HG03432 (cell line): Measurements from ENCODE around the gene USP17L10.
"Not testable (repeated sequence)": the region's sequence is repeated elsewhere in the genome, so short reads cannot be mapped to it uniquely, and the experiment has no call there.

Experiments used
- ATAC-seq: cut with Tn5 transposase; IDR thresholded peaks from one replicate; pipeline ENCODE4 v1.9.1; 2021; ENCODE audit warnings: mild to moderate bottlenecking, moderate library complexity; ENCODE audit not compliant: unreplicated experiment

The USP17L10 gene, protein sequence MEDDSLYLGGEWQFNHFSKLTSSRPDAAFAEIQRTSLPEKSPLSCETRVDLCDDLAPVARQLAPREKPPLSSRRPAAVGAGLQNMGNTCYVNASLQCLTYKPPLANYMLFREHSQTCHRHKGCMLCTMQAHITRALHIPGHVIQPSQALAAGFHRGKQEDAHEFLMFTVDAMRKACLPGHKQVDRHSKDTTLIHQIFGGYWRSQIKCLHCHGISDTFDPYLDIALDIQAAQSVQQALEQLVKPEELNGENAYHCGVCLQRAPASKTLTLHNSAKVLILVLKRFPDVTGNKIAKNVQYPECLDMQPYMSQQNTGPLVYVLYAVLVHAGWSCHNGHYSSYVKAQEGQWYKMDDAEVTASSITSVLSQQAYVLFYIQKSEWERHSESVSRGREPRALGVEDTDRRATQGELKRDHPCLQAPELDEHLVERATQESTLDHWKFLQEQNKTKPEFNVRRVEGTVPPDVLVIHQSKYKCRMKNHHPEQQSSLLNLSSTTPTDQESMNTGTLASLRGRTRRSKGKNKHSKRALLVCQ

DNA sequence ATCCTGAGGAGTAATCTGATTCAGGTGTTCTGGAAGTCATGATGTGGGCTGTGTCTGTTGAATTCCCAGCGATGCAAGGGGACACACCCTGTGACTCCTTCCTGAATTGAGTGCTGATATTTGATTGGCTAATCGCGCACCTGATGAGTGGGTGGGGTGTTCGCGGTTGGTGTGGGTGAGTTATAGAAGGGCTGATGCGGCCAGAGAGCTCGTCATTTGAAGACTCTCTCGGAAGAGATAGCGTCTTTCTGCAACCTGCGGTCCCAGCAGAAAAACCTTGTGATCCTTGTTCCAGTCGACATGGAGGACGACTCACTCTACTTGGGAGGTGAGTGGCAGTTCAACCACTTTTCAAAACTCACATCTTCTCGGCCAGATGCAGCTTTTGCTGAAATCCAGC, at the start of gene USP17L10:
USP17L10 (plus strand) TSS at position 301 of the 400 bp plus-strand sequence; CDS start at position 301, 0 bp downstream.
- ATAC-seq: not testable (repeated sequence)

DNA sequence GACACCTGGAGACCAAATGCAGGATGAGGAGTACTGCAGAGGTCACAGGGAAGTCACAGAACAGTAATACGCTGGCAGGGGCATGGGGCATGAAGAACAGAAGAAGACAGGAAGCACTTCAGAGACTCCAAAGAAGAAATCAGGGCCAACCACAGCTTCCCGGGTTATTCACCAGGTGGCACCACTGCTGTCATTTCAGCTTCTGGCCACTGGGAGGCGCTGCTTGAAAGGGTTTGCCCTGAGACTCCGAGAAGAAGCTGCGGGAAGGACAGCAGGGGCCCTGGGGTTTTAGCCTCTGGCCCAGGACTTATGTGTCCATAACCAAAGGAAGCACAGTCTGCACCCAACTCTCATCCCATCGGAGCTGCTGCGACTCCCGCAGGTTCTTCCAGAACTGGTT, 44.5 kb upstream of the USP17L10 start:
- ATAC-seq: not testable (repeated sequence)

DNA sequence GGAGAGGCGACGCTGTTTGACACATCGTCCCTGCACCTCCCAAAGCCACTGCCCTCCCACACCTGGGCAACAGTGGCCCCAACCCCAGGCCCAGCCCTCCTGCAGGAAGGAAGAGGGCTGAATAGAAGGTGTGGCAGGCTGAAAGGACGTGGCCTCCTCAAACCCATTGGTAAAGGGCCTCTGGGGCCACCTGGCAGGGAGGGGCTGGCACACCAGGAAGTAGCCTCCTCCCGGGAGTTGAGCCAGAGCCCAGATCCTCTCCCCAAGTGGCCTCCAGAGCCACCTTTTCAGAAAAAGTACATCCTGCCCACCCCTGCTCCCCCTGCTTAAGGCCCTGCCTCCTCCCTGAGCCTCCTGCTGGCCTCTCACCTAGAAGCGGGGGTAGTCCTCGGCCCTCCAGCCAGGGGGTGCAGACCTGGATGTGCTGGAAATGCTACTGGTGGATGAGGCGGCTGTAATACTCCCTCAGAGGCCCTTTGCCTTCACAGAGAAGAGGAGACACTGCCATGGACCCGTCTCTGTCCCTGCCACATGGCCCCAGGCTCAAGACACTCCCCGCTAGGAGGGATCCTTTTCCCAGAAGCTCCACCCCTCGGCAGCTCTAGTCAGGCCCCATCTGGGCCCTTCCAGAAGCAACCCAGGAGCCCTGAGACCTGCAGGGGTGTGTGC, 40.5 kb upstream of the USP17L10 start, which contains the start of gene FAM90A26:
FAM90A26 (plus strand) TSS at position 619 of the 669 bp plus-strand sequence. CDS start 2,764 bp downstream, outside the sequence.
- not testable (repeated sequence) for ATAC-seq

DNA sequence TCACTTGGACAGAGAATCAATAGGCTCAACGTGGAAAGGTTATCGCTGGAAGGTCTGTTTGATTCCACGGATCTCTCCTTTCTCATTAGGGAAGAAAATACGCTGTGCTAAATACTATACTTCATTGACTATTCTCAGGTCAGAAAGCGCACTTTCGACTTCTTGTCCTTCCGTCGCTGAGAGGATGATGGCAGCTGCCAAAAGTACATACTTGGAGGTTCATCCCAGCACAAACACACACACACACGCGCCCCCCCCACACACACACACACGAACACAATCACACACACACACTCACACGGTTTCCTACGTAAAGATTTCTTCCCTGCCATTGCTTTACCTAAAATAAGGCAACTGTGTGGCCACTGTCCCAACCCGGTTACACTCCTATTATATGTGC, 4.2 kb downstream of the USP17L10 start:
- not testable (repeated sequence) for ATAC-seq

DNA sequence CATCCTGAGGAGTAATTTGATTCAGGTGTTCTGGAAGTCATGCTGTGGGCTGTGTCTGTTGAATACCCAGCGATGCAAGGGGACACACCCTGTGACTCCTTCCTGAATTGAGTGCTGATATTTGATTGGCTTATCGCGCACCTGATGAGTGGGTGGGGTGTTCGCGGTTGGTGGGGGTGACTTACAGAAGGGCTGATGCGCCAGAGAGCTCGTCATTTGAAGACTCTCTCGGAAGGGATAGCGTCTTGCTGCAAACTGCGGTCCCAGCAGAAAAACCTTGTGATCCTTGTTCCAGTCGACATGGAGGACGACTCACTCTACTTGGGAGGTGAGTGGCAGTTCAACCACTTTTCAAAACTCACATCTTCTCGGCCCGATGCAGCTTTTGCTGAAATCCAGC, 4.6 kb downstream of the USP17L10 start, which contains the start of gene USP17L11:
USP17L11 (plus strand) TSS at position 301 of the 400 bp plus-strand sequence; CDS start at position 301, 0 bp downstream.
- not testable (repeated sequence) for ATAC-seq

DNA sequence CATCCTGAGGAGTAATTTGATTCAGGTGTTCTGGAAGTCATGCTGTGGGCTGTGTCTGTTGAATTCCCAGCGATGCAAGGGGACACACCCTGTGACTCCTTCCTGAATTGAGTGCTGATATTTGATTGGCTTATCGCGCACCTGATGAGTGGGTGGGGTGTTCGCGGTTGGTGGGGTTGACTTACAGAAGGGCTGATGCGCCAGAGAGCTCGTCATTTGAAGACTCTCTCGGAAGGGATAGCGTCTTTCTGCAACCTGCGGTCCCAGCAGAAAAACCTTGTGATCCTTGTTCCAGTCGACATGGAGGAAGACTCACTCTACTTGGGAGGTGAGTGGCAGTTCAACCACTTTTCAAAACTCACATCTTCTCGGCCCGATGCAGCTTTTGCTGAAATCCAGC, 9.4 kb downstream of the USP17L10 start, which contains the start of gene USP17L12:
USP17L12 (plus strand) TSS at position 301 of the 400 bp plus-strand sequence; CDS start at position 301, 0 bp downstream.
- ATAC-seq: not testable (repeated sequence)

DNA sequence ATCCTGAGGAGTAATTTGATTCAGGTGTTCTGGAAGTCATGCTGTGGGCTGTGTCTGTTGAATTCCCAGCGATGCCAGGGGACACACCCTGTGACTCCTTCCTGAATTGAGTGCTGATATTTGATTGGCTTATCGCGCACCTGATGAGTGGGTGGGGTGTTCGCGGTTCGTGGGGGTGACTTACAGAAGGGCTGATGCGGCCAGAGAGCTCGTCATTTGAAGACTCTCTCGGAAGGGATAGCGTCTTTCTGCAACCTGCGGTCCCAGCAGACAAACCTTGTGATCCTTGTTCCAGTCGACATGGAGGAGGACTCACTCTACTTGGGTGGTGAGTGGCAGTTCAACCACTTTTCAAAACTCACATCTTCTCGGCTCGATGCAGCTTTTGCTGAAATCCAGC, 14.1 kb downstream of the USP17L10 start, which contains the start of gene USP17L13:
USP17L13 (plus strand) TSS at position 301 of the 400 bp plus-strand sequence; CDS start at position 301, 0 bp downstream.
- not testable (repeated sequence) for ATAC-seq

DNA sequence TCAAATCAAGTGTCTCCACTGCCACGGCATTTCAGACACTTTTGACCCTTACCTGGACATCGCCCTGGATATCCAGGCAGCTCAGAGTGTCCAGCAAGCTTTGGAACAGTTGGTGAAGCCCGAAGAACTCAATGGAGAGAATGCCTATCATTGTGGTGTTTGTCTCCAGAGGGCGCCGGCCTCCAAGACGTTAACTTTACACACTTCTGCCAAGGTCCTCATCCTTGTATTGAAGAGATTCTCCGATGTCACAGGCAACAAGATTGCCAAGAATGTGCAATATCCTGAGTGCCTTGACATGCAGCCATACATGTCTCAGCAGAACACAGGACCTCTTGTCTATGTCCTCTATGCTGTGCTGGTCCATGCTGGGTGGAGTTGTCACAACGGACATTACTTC, 19.8 kb downstream of the USP17L10 start:
- not testable (repeated sequence) for ATAC-seq

DNA sequence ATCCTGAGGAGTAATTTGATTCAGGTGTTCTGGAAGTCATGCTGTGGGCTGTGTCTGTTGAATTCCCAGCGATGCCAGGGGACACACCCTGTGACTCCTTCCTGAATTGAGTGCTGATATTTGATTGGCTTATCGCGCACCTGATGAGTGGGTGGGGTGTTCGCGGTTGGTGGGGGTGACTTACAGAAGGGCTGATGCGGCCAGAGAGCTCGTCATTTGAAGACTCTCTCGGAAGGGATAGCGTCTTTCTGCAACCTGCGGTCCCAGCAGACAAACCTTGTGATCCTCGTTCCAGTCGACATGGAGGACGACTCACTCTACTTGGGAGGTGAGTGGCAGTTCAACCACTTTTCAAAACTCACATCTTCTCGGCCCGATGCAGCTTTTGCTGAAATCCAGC, 23.6 kb downstream of the USP17L10 start, which contains the start of gene USP17L15:
USP17L15 (plus strand) TSS at position 301 of the 400 bp plus-strand sequence; CDS start at position 301, 0 bp downstream.
- not testable (repeated sequence) for ATAC-seq

DNA sequence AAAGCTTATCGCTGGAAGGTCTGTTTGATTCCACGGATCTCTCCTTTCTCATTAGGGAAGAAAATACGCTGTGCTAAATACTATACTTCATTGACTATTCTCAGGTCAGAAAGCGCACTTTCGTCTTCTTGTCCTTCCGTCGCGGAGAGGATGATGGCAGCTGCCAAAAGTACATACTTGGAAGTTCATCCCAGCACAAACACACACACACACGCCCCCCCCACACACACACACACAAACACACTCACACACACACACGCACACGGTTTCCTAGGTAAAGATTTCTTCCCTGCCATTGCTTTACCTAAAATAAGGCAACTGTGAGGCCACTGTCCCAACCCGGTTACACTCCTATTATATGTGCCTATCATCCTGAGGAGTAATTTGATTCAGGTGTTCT, 28.0 kb downstream of the USP17L10 start:
- ATAC-seq: not testable (repeated sequence)

DNA sequence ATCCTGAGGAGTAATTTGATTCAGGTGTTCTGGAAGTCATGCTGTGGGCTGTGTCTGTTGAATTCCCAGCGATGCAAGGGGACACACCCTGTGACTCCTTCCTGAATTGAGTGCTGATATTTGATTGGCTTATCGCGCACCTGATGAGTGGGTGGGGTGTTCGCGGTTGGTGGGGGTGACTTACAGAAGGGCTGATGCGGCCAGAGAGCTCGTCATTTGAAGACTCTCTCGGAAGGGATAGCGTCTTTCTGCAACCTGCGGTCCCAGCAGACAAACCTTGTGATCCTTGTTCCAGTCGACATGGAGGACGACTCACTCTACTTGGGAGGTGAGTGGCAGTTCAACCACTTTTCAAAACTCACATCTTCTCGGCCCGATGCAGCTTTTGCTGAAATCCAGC, 33.1 kb downstream of the USP17L10 start, which contains the start of gene USP17L17:
USP17L17 (plus strand) TSS at position 301 of the 400 bp plus-strand sequence; CDS start at position 301, 0 bp downstream.
- ATAC-seq: not testable (repeated sequence)

DNA sequence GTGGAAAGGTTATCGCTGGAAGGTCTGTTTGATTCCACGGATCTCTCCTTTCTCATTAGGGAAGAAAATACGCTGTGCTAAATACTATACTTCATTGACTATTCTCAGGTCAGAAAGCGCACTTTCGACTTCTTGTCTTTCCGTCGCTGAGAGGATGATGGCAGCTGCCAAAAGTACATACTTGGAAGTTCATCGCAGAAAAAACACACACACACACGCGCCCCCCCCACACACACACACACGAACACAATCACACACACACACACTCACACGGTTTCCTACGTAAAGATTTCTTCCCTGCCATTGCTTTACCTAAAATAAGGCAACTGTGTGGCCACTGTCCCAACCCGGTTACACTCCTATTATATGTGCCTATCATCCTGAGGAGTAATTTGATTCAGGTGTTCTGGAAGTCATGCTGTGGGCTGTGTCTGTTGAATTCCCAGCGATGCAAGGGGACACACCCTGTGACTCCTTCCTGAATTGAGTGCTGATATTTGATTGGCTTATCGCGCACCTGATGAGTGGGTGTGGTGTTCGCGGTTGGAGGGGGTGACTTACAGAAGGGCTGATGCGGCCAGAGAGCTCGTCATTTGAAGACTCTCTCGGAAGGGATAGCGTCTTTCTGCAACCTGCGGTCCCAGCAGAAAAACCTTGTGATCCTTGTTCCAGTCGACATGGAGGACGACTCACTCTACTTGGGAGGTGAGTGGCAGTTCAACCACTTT, 37.7 kb downstream of the USP17L10 start, which contains the start of gene USP17L18:
USP17L18 (plus strand) TSS at position 678 of the 728 bp plus-strand sequence; CDS start at position 678, 0 bp downstream.
- not testable (repeated sequence) for ATAC-seq

DNA sequence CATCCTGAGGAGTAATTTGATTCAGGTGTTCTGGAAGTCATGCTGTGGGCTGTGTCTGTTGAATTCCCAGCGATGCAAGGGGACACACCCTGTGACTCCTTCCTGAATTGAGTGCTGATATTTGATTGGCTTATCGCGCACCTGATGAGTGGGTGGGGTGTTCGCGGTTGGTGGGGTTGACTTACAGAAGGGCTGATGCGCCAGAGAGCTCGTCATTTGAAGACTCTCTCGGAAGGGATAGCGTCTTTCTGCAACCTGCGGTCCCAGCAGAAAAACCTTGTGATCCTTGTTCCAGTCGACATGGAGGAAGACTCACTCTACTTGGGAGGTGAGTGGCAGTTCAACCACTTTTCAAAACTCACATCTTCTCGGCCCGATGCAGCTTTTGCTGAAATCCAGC, 42.6 kb downstream of the USP17L10 start, which contains the start of gene USP17L19:
USP17L19 (plus strand) TSS at position 301 of the 400 bp plus-strand sequence; CDS start at position 301, 0 bp downstream.
- ATAC-seq: not testable (repeated sequence)

DNA sequence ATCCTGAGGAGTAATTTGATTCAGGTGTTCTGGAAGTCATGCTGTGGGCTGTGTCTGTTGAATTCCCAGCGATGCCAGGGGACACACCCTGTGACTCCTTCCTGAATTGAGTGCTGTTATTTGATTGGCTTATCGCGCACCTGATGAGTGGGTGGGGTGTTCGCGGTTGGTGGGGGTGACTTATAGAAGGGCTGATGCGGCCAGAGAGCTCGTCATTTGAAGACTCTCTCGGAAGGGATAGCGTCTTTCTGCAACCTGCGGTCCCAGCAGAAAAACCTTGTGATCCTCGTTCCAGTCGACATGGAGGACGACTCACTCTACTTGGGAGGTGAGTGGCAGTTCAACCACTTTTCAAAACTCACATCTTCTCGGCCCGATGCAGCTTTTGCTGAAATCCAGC, 47.4 kb downstream of the USP17L10 start, which contains the start of gene USP17L20:
USP17L20 (plus strand) TSS at position 301 of the 400 bp plus-strand sequence; CDS start at position 301, 0 bp downstream.
- not testable (repeated sequence) for ATAC-seq
